ENCODE data around the gene MVB12B. TPM values are rescaled to one million over a fixed set of nuclear protein-coding genes. Genes with fewer than 3 reads are reported as not detected.

MVB12B gene
- total RNA-seq, 1 donor = 5.4 TPM

GRCh38 chr9:126494264-126494663, 167.6 kb downstream of the MVB12B start:
- Histone ChIP-seq H3K4me2 (ENCODE audit: insufficient read depth, low read length) (no peak overlapping the region), H3K27me3 (ENCODE audit: insufficient read depth, low read length) (no peaks in the 10 kb centered on the region), H3K4me3 (ENCODE audit: insufficient read depth, low read length) (no peak overlapping the region), H4K20me1 (ENCODE audit: insufficient read depth, low read length) (no peaks in the 10 kb centered on the region), H3K27ac (ENCODE audit: low read depth, low read length) (no peak overlapping the region), H3K4me1 (ENCODE audit: insufficient read depth, low read length) (peaks cover 4% of the 10 kb centered on the region), H2AFZ (ENCODE audit: low read length) (no peak overlapping the region), H3K9me3 (ENCODE audit: low read depth, low read length) (no peaks in the 10 kb centered on the region), H3K36me3 (ENCODE audit: insufficient read depth, low read length) (no peaks in the 10 kb centered on the region), H3K79me2 (ENCODE audit: insufficient read depth, low read length) (no peaks in the 10 kb centered on the region)
- TF ChIP-seq CTCF (IDR thresholded peaks at IDR 0.05; ENCODE audit: extremely low read depth, low read depth, low read length) = no peak
- no peak for DNase-seq (ENCODE audit: insufficient read length, low spot score, missing footprints)

- H3K79me2 ChIP-seq (ENCODE audit: insufficient read depth, low read length) = no peaks in the 10 kb centered on the region
- TF ChIP-seq CTCF (IDR thresholded peaks at IDR 0.05; ENCODE audit: extremely low read depth, low read depth, low read length) = no peak
These were observed 168.1 kb downstream of the MVB12B start for GRCh38 chr9:126494746-126495145.

GRCh38 chr9:126495411-126496180, 169.0 kb downstream of the MVB12B start:
- H3K36me3 ChIP-seq (ENCODE audit: insufficient read depth, low read length) = no peaks in the 10 kb centered on the region
- no peaks in the 10 kb centered on the region for H3K9me3 ChIP-seq (ENCODE audit: low read depth, low read length)
- peaks cover 3% of the 10 kb centered on the region for H4K20me1 ChIP-seq (ENCODE audit: insufficient read depth, low read length)
- no peak overlapping the region for H3K4me3 ChIP-seq (ENCODE audit: insufficient read depth, low read length)
- H3K4me2 ChIP-seq (ENCODE audit: insufficient read depth, low read length) = no peak overlapping the region
- H3K27ac ChIP-seq (ENCODE audit: low read depth, low read length) = no peak overlapping the region
- peaks cover 9% of the 10 kb centered on the region for H3K4me1 ChIP-seq (ENCODE audit: insufficient read depth, low read length)
- DNase-seq (ENCODE audit: insufficient read length, low spot score, missing footprints) = no peak
- H3K27me3 ChIP-seq (ENCODE audit: insufficient read depth, low read length) = peaks cover 2% of the 10 kb centered on the region
- TF ChIP-seq CTCF (IDR thresholded peaks at IDR 0.05; ENCODE audit: extremely low read depth, low read depth, low read length) = no peak
- no peaks in the 10 kb centered on the region for H3K79me2 ChIP-seq (ENCODE audit: insufficient read depth, low read length)
- H2AFZ ChIP-seq (ENCODE audit: low read length) = no peak overlapping the region

More at GRCh38 chr9:126494746-126495145, 168.1 kb downstream of the MVB12B start:
- Histone ChIP-seq H3K4me1 (ENCODE audit: insufficient read depth, low read length) (peaks cover 9% of the 10 kb centered on the region), H3K27ac (ENCODE audit: low read depth, low read length) (no peak overlapping the region), H4K20me1 (ENCODE audit: insufficient read depth, low read length) (no peaks in the 10 kb centered on the region), H3K9me3 (ENCODE audit: low read depth, low read length) (no peaks in the 10 kb centered on the region), H3K27me3 (ENCODE audit: insufficient read depth, low read length) (no peaks in the 10 kb centered on the region), H3K4me2 (ENCODE audit: insufficient read depth, low read length) (no peak overlapping the region), H3K36me3 (ENCODE audit: insufficient read depth, low read length) (no peaks in the 10 kb centered on the region), H3K4me3 (ENCODE audit: insufficient read depth, low read length) (no peak overlapping the region), H2AFZ (ENCODE audit: low read length) (no peak overlapping the region)
- DNase-seq (ENCODE audit: insufficient read length, low spot score, missing footprints) = no peak

GRCh38 chr9:126496181-126496576, 169.6 kb downstream of the MVB12B start:
- no peak overlapping the region for H3K27ac ChIP-seq (ENCODE audit: low read depth, low read length)
- no peak overlapping the region for H3K4me3 ChIP-seq (ENCODE audit: insufficient read depth, low read length)
- peaks cover 4% of the 10 kb centered on the region for H3K27me3 ChIP-seq (ENCODE audit: insufficient read depth, low read length)
- H3K4me2 ChIP-seq (ENCODE audit: insufficient read depth, low read length) = no peak overlapping the region
- H2AFZ ChIP-seq (ENCODE audit: low read length) = no peak overlapping the region
- peaks cover 6% of the 10 kb centered on the region for H3K4me1 ChIP-seq (ENCODE audit: insufficient read depth, low read length)
- H3K79me2 ChIP-seq (ENCODE audit: insufficient read depth, low read length) = no peaks in the 10 kb centered on the region
- peaks cover 5% of the 10 kb centered on the region for H4K20me1 ChIP-seq (ENCODE audit: insufficient read depth, low read length)
- H3K36me3 ChIP-seq (ENCODE audit: insufficient read depth, low read length) = no peaks in the 10 kb centered on the region
- no peaks in the 10 kb centered on the region for H3K9me3 ChIP-seq (ENCODE audit: low read depth, low read length)
- DNase-seq (ENCODE audit: insufficient read length, low spot score, missing footprints) = no peak
- no peak for TF ChIP-seq CTCF (IDR thresholded peaks at IDR 0.05; ENCODE audit: extremely low read depth, low read depth, low read length)
